Right lobe of liver (tissue), 4 donors: Measurements from ENCODE around the gene AUNIP.

Source experiments
- CTCF ChIP-seq, 4 donors: fragments of 200-600 bp in 3 of 4; fragments of 450-650 bp in 1 of 4; IDR thresholded peaks; one replicate each; pipeline versions ENCODE4 v1.5.1 to v1.8.0; 2016 to 2022; ENCODE audit warnings: antibody characterized with exemption in 4 of 4, mild to moderate bottlenecking in 2 of 4
- POLR2A ChIP-seq: fragments of 450-650 bp; IDR thresholded peaks from one replicate; pipeline ENCODE4 v1.6.1; 2017; ENCODE audit warnings: antibody characterized with exemption, mild to moderate bottlenecking
- donor health status: DM: no; HTN: no; CAD: no.
- donor health status: DM: no; HTN: no; CAD: no.
- donor health status: DM: no; HTN: yes; CAD: no.

- no peak for TF ChIP-seq CTCF (IDR thresholded peaks at IDR 0.05)
- TF ChIP-seq POLR2A, result no peak
Observed at GRCh38 chr1:25793585-25794170, 65.6 kb downstream of the AUNIP start.
